Tibial nerve (tissue), 4 donors: ENCODE measurements around the gene PRAF2.

Experiments
- CTCF ChIP-seq, 5 experiments: fragments of 200-600 bp in 3 of 5; fragments of 450-650 bp in 2 of 5; sonication (generic) in 3 of 5; IDR thresholded peaks; one replicate each; pipeline ENCODE4 v1.5.1; 2016 to 2019; ENCODE audit warnings: antibody characterized with exemption in 5 of 5, mild to moderate bottlenecking in 3 of 5, moderate library complexity in 2 of 5
- EP300 ChIP-seq, 2 donors: sonication (generic); formaldehyde crosslinking; IDR thresholded peaks; one replicate each; pipeline ENCODE4 v1.6.1; 2017; ENCODE audit warnings: antibody characterized with exemption in 2 of 2, mild to moderate bottlenecking in 1 of 2
- POLR2A ChIP-seq, 2 donors: fragments of 450-650 bp; IDR thresholded peaks; one replicate each; pipeline ENCODE4 v1.6.1; 2017; ENCODE audit warnings: antibody characterized with exemption in 2 of 2, mild to moderate bottlenecking in 2 of 2, moderate library complexity in 2 of 2

GRCh38 chrX:49106930-49107329 is 33.1 kb upstream of the PRAF2 start:
- no peak for TF ChIP-seq CTCF (IDR thresholded peaks at IDR 0.05)
- no peak for TF ChIP-seq POLR2A (IDR thresholded peaks at IDR 0.05)
- no peak for TF ChIP-seq EP300 (IDR thresholded peaks at IDR 0.05)
